Measurements from ENCODE around the gene ZNF821.
A peak's percentile ranks its signal among the peaks of the same experiment; 100 is the strongest.

The ZNF821 gene, protein sequence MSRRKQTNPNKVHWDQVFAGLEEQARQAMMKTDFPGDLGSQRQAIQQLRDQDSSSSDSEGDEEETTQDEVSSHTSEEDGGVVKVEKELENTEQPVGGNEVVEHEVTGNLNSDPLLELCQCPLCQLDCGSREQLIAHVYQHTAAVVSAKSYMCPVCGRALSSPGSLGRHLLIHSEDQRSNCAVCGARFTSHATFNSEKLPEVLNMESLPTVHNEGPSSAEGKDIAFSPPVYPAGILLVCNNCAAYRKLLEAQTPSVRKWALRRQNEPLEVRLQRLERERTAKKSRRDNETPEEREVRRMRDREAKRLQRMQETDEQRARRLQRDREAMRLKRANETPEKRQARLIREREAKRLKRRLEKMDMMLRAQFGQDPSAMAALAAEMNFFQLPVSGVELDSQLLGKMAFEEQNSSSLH

DNA sequence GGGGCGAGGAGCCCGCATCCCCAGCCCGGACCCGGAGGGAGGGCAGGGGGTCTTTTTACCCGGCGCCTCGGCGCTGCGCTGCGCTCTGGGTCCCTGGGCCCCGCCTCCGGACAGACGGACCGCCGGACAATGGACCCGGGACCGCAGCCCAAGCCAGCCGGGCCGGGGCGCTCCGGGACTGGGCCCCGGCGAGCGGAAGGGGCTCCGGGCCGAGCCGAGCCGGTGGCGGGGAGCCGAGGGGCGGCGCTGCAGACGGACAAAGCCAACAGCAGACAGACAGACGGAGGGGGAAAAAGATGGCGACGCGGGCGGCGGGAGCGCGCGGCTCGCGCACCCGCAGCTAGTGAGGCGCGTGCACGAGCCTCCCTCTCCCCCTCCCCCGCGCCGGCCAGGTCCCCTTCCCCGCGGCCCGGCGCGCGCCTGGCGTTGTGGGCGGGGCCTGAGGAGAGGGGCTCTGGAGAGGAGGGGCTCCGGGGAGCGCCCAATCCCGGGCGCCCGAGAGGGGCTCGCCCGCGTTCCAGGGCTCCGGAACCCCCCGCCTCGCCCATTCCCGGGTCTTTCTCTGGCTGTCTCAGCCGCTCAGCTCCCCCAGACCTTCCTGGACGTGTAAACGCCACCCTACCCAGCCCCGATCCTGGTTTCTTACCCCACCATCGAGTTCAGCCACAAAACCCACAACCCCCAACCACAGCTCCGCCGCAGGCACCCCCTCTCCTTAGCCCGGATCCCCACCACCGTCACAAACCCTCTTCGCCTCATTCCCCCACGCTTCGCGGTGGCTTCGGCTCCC, at the start of gene ZNF821:
TSS of gene ZNF821 (minus strand) at position 334 of the 790 bp plus-strand sequence. CDS start 4,236 bp downstream, outside the sequence.
- H3K27ac ChIP-seq (ENCODE audit: low read length) = peak within 1 kb of the TSS; percentile 80
- peak within 1 kb of the TSS; percentile 84 to 87 for H3K4me3 ChIP-seq (ENCODE audit: low read length in 2 of 2)
- H3K9ac ChIP-seq (ENCODE audit: low read length in 2 of 2) = peak within 1 kb of the TSS; percentile 81 to 84
- H3K4me1 ChIP-seq (ENCODE audit: control insufficient read depth, insufficient read depth, low read length) = peaks cover 9% of the 10 kb centered on the region
- H3K27me3 ChIP-seq (ENCODE audit: control insufficient read depth in 1 of 2, insufficient read depth in 2 of 2, low read length in 2 of 2) = no peaks in the 10 kb centered on the region
- H3K9me3 ChIP-seq (ENCODE audit: control insufficient read depth in 2 of 2, low read length in 2 of 2) = no peaks in the 10 kb centered on the region
- H3K36me3 ChIP-seq (ENCODE audit: control insufficient read depth in 2 of 2, insufficient read depth in 2 of 2, low read length in 2 of 2) = peaks cover 2 to 10% of the 10 kb centered on the region in 2 donors

DNA sequence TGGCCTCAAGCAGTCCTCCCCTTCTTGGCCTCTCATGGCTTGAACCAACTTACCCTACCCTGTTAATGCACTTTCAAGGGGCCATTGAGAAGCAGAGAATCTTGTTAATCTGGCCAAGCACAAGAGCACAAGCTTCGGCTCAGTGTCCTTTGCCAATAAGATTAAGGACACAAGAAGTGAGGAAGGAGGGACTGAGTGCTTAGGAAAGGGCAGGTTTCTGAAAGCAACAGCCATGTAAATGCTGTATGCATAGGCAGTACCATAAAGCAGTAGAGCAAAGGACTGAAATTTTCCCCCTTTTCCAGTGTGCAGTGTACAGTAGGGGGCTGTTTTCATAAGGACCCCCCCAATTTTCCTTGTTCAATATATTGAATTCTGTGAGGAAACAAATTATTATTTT, 49.0 kb upstream of the ZNF821 start:
- H3K9ac ChIP-seq (ENCODE audit: low read length in 2 of 2) = no peak overlapping the region
- H3K4me1 ChIP-seq (ENCODE audit: control insufficient read depth, insufficient read depth, low read length) = peaks cover 16% of the 10 kb centered on the region
- H3K27ac ChIP-seq (ENCODE audit: low read length) = no peak overlapping the region
- H3K9me3 ChIP-seq (ENCODE audit: control insufficient read depth in 2 of 2, low read length in 2 of 2) = no peaks in the 10 kb centered on the region
- H3K36me3 ChIP-seq (ENCODE audit: control insufficient read depth in 2 of 2, insufficient read depth in 2 of 2, low read length in 2 of 2) = peaks cover 3 to 15% of the 10 kb centered on the region in 2 donors
- H3K4me3 ChIP-seq (ENCODE audit: low read length in 2 of 2) = no peak overlapping the region
- no peaks in the 10 kb centered on the region for H3K27me3 ChIP-seq (ENCODE audit: control insufficient read depth in 1 of 2, insufficient read depth in 2 of 2, low read length in 2 of 2)

DNA sequence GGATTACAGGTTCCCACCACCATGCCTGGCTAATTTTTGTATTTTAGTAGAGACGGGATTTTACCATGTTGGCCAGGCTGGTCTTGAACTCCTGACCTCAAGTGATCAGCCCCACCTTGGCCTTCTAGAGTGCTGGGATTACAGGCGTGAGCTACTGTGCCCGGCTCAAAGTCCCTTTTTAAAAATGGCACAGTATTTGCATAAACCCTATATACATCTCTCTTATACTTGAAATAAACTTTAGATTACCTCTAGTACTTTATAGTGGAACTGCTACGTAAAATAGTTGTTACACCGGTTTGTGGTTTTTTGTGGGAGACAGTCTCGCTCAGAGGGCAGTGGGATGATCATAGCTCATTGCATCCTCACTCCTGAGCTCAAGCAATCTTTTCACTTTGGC, 47.6 kb upstream of the ZNF821 start:
- H3K27ac ChIP-seq (ENCODE audit: low read length) = no peak overlapping the region
- H3K36me3 ChIP-seq (ENCODE audit: control insufficient read depth in 2 of 2, insufficient read depth in 2 of 2, low read length in 2 of 2) = peaks cover 5 to 17% of the 10 kb centered on the region in 2 donors
- H3K27me3 ChIP-seq (ENCODE audit: control insufficient read depth in 1 of 2, insufficient read depth in 2 of 2, low read length in 2 of 2) = no peaks in the 10 kb centered on the region
- peaks cover 30% of the 10 kb centered on the region for H3K4me1 ChIP-seq (ENCODE audit: control insufficient read depth, insufficient read depth, low read length)
- H3K9ac ChIP-seq (ENCODE audit: low read length in 2 of 2) = no peak overlapping the region
- no peaks in the 10 kb centered on the region for H3K9me3 ChIP-seq (ENCODE audit: control insufficient read depth in 2 of 2, low read length in 2 of 2)
- H3K4me3 ChIP-seq (ENCODE audit: low read length in 2 of 2) = no peak overlapping the region

- no peaks in the 10 kb centered on the region for H3K27me3 ChIP-seq (ENCODE audit: control insufficient read depth in 1 of 2, insufficient read depth in 2 of 2, low read length in 2 of 2)
- peaks cover 5 to 17% of the 10 kb centered on the region in 2 donors for H3K36me3 ChIP-seq (ENCODE audit: control insufficient read depth in 2 of 2, insufficient read depth in 2 of 2, low read length in 2 of 2)
- no peak overlapping the region for H3K4me3 ChIP-seq (ENCODE audit: low read length in 2 of 2)
- H3K9ac ChIP-seq (ENCODE audit: low read length in 2 of 2) = no peak overlapping the region
- no peak overlapping the region for H3K27ac ChIP-seq (ENCODE audit: low read length)
- H3K4me1 ChIP-seq (ENCODE audit: control insufficient read depth, insufficient read depth, low read length) = peaks cover 30% of the 10 kb centered on the region
- no peaks in the 10 kb centered on the region for H3K9me3 ChIP-seq (ENCODE audit: control insufficient read depth in 2 of 2, low read length in 2 of 2)
Measured at GRCh38 chr16:71931001-71931400, 47.0 kb upstream of the ZNF821 start.

DNA sequence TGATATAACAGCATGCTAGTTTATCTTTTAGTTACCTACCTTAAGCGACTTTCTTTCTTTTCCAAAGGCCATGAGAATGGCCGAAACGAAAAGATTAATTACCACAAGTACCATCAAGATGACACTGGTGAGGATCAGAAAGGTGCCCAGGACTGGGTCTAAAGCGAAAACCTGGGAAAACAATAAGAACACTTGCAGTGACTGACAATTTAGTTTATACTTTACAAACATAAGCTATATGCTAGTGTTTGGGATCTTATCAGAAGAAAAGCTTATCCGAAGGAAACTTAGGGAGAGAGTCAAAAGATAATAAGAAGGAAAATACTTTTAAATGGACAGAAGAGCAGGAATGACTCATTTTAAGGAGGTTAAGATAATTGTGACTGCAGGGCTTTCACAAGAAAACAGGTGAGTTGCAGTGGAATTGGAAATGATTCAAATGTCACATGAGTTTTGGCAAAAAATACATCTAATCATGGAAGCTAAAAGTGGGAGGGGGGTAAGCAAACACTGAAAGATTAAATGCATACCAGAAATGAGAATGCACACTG, 46.1 kb upstream of the ZNF821 start:
- H3K36me3 ChIP-seq (ENCODE audit: control insufficient read depth in 2 of 2, insufficient read depth in 2 of 2, low read length in 2 of 2) = peaks cover 5 to 14% of the 10 kb centered on the region in 2 donors
- peaks cover 30% of the 10 kb centered on the region for H3K4me1 ChIP-seq (ENCODE audit: control insufficient read depth, insufficient read depth, low read length)
- no peak overlapping the region for H3K4me3 ChIP-seq (ENCODE audit: low read length in 2 of 2)
- H3K27me3 ChIP-seq (ENCODE audit: control insufficient read depth in 1 of 2, insufficient read depth in 2 of 2, low read length in 2 of 2) = no peaks in the 10 kb centered on the region
- no peaks in the 10 kb centered on the region for H3K9me3 ChIP-seq (ENCODE audit: control insufficient read depth in 2 of 2, low read length in 2 of 2)
- peak overlapping the region in 1 of 2 donors; percentile 36 for H3K9ac ChIP-seq (ENCODE audit: low read length in 2 of 2)
- H3K27ac ChIP-seq (ENCODE audit: low read length) = peak overlapping the region; percentile 71

DNA sequence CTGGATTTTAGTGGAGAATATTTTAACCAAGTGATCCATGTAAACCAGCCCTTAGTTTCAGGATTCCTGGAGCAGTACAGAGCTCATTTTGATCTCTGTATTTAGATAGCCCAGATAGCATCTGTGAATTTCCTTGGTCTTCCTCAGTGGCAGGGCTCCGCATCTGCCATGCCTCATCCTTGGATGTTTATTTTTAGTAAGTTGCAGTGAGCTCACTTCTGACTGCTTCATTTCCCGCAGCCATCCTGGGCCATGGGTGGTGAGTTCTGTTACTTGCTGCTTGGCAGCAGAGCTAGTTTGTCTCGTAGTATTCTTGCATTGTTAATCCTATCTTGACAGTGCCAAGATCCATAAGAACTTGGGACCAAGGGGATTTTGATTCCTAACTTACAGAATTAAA, 45.1 kb upstream of the ZNF821 start:
- no peaks in the 10 kb centered on the region for H3K27me3 ChIP-seq (ENCODE audit: control insufficient read depth in 1 of 2, insufficient read depth in 2 of 2, low read length in 2 of 2)
- H3K36me3 ChIP-seq (ENCODE audit: control insufficient read depth in 2 of 2, insufficient read depth in 2 of 2, low read length in 2 of 2) = peaks cover 13 to 17% of the 10 kb centered on the region in 2 donors
- H3K9ac ChIP-seq (ENCODE audit: low read length in 2 of 2) = peak overlapping the region in 1 of 2 donors; percentile 36
- peak overlapping the region; percentile 71 for H3K27ac ChIP-seq (ENCODE audit: low read length)
- peaks cover 34% of the 10 kb centered on the region for H3K4me1 ChIP-seq (ENCODE audit: control insufficient read depth, insufficient read depth, low read length)
- H3K4me3 ChIP-seq (ENCODE audit: low read length in 2 of 2) = no peak overlapping the region
- H3K9me3 ChIP-seq (ENCODE audit: control insufficient read depth in 2 of 2, low read length in 2 of 2) = no peaks in the 10 kb centered on the region

GRCh38 chr16:71927787-71928186, 43.8 kb upstream of the ZNF821 start:
- peaks cover 34% of the 10 kb centered on the region for H3K4me1 ChIP-seq (ENCODE audit: control insufficient read depth, insufficient read depth, low read length)
- H3K27ac ChIP-seq (ENCODE audit: low read length) = peak overlapping the region; percentile 71
- H3K36me3 ChIP-seq (ENCODE audit: control insufficient read depth in 2 of 2, insufficient read depth in 2 of 2, low read length in 2 of 2) = peaks cover 24% of the 10 kb centered on the region in 2 donors
- no peaks in the 10 kb centered on the region for H3K27me3 ChIP-seq (ENCODE audit: control insufficient read depth in 1 of 2, insufficient read depth in 2 of 2, low read length in 2 of 2)
- no peaks in the 10 kb centered on the region for H3K9me3 ChIP-seq (ENCODE audit: control insufficient read depth in 2 of 2, low read length in 2 of 2)
- H3K4me3 ChIP-seq (ENCODE audit: low read length in 2 of 2) = peak overlapping the region in 1 of 2 donors; percentile 8
- peak overlapping the region in 1 of 2 donors; percentile 20 for H3K9ac ChIP-seq (ENCODE audit: low read length in 2 of 2)

- Histone ChIP-seq H3K4me3 (ENCODE audit: low read length in 2 of 2) (peak overlapping the region in 1 of 2 donors; percentile 8), H3K36me3 (ENCODE audit: control insufficient read depth in 2 of 2, insufficient read depth in 2 of 2, low read length in 2 of 2) (peaks cover 27 to 28% of the 10 kb centered on the region in 2 donors), H3K9me3 (ENCODE audit: control insufficient read depth in 2 of 2, low read length in 2 of 2) (no peaks in the 10 kb centered on the region), H3K27ac (ENCODE audit: low read length) (peak overlapping the region; percentile 71), H3K9ac (ENCODE audit: low read length in 2 of 2) (no peak overlapping the region), H3K27me3 (ENCODE audit: control insufficient read depth in 1 of 2, insufficient read depth in 2 of 2, low read length in 2 of 2) (no peaks in the 10 kb centered on the region), H3K4me1 (ENCODE audit: control insufficient read depth, insufficient read depth, low read length) (peaks cover 34% of the 10 kb centered on the region)
Measured at GRCh38 chr16:71927383-71927782, 43.4 kb upstream of the ZNF821 start.

DNA sequence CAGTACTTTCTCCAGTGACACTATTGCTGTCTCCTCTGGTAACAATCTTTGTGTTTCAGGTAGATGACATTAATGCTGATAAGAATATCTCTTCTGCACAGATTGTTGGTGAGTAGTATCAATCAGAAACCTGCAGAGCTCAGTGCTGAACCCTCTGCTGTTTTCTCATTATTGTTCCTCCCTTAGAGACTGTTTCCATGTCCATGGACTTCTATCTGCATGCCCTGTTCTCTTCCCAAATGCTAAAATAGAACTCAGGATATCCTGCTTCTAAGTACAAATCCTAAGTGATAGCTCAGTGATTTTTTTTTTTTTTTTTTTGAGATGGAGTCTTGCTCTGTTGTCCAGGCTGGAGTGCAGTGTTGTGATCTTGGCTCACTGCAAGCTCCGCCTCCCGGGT, 40.7 kb upstream of the ZNF821 start:
- H3K36me3 ChIP-seq (ENCODE audit: control insufficient read depth in 2 of 2, insufficient read depth in 2 of 2, low read length in 2 of 2) = peaks cover 50 to 51% of the 10 kb centered on the region in 2 donors
- no peak overlapping the region for H3K27ac ChIP-seq (ENCODE audit: low read length)
- H3K9ac ChIP-seq (ENCODE audit: low read length in 2 of 2) = no peak overlapping the region
- H3K9me3 ChIP-seq (ENCODE audit: control insufficient read depth in 2 of 2, low read length in 2 of 2) = no peaks in the 10 kb centered on the region
- H3K4me1 ChIP-seq (ENCODE audit: control insufficient read depth, insufficient read depth, low read length) = peaks cover 34% of the 10 kb centered on the region
- no peak overlapping the region for H3K4me3 ChIP-seq (ENCODE audit: low read length in 2 of 2)
- no peaks in the 10 kb centered on the region for H3K27me3 ChIP-seq (ENCODE audit: control insufficient read depth in 1 of 2, insufficient read depth in 2 of 2, low read length in 2 of 2)

- Histone ChIP-seq H3K27me3 (ENCODE audit: control insufficient read depth in 1 of 2, insufficient read depth in 2 of 2, low read length in 2 of 2) (no peaks in the 10 kb centered on the region), H3K36me3 (ENCODE audit: control insufficient read depth in 2 of 2, insufficient read depth in 2 of 2, low read length in 2 of 2) (peaks cover 56% of the 10 kb centered on the region in 2 donors), H3K9ac (ENCODE audit: low read length in 2 of 2) (no peak overlapping the region), H3K4me3 (ENCODE audit: low read length in 2 of 2) (no peak overlapping the region), H3K9me3 (ENCODE audit: control insufficient read depth in 2 of 2, low read length in 2 of 2) (no peaks in the 10 kb centered on the region), H3K27ac (ENCODE audit: low read length) (no peak overlapping the region), H3K4me1 (ENCODE audit: control insufficient read depth, insufficient read depth, low read length) (peaks cover 31% of the 10 kb centered on the region)
Measured at GRCh38 chr16:71923941-71924690, 40.1 kb upstream of the ZNF821 start.

All from stomach smooth muscle (tissue), 2 donors.